Brain microvascular endothelial cell (primary cell): Measurements from ENCODE around the gene SRPK3.
A peak's percentile ranks its signal among the peaks of the same experiment; 100 is the strongest.

Source experiments
- DNase-seq: peaks from one replicate; pipeline ENCODE4 v3.0.0-alpha.2; 2020
- H3K27ac ChIP-seq: fragments of 250-450 bp; sonication (Bioruptor Pico); 2 replicates; pipeline ENCODE4 v1.5.1; 2020; ENCODE audit warnings: mild to moderate bottlenecking, moderate library complexity
- H3K27me3 ChIP-seq: fragments of 250-450 bp; sonication (Bioruptor Pico); replicated peaks from 2 replicates; pipeline ENCODE4 v1.5.1; 2020; ENCODE audit warnings: mild to moderate bottlenecking
- H3K36me3 ChIP-seq: fragments of 250-450 bp; sonication (Bioruptor Pico); replicated peaks from 2 replicates; pipeline ENCODE4 v1.5.1; 2020; ENCODE audit warnings: mild to moderate bottlenecking
- H3K4me3 ChIP-seq: 2 replicates; pipeline ENCODE4 v1.5.1; 2011; ENCODE audit warnings: low read depth, mild to moderate bottlenecking, control low read depth, low read length, moderate library complexity
- CTCF ChIP-seq: IDR thresholded peaks from 2 replicates; pipeline ENCODE4 v1.5.1; 2011; ENCODE audit warnings: low read depth, mild to moderate bottlenecking, moderate library complexity, low read length, control low read depth, inconsistent platforms; ENCODE audit errors: missing control alignments
- in situ Hi-C: cut with HindIII; loops from 2 replicates; pipeline ENCODE4 v1.10.0; 2017; ENCODE audit warnings: low sequenced_read_pairs, low pct_ligation_motif_present

Gene SRPK3

GRCh38 chrX:153827903-153828302 is 47.1 kb downstream of the SRPK3 start:
- in situ Hi-C loops = no loop called here
- no peak for TF ChIP-seq CTCF
- Histone ChIP-seq H3K27me3 (peaks cover 22% of the 10 kb centered on the region), H3K4me3 (no peak overlapping the region), H3K36me3 (no peaks in the 10 kb centered on the region), H3K27ac (no peak overlapping the region)
- no peak for DNase-seq

- Histone ChIP-seq H3K36me3 (no peaks in the 10 kb centered on the region), H3K27ac (no peak overlapping the region), H3K4me3 (no peak overlapping the region), H3K27me3 (peaks cover 22% of the 10 kb centered on the region)
- in situ Hi-C loops = no loop called here
- no peak for TF ChIP-seq CTCF
- DNase-seq = no peak
Observed at GRCh38 chrX:153828308-153828707, 47.5 kb downstream of the SRPK3 start.

GRCh38 chrX:153828723-153829548 is 48.1 kb downstream of the SRPK3 start:
- Histone ChIP-seq H3K27ac (no peak overlapping the region), H3K27me3 (peaks cover 22% of the 10 kb centered on the region), H3K4me3 (no peak overlapping the region), H3K36me3 (no peaks in the 10 kb centered on the region)
- DNase-seq = no peak
- peak; percentile 8 for TF ChIP-seq CTCF
- in situ Hi-C loops = no loop called here

- H3K4me3 ChIP-seq = no peak overlapping the region
- DNase-seq = no peak
- peaks cover 22% of the 10 kb centered on the region for H3K27me3 ChIP-seq
- no peak for TF ChIP-seq CTCF
- in situ Hi-C loops = no loop called here
- H3K36me3 ChIP-seq = no peaks in the 10 kb centered on the region
- no peak overlapping the region for H3K27ac ChIP-seq
Observed at GRCh38 chrX:153829549-153829798, 48.6 kb downstream of the SRPK3 start.

GRCh38 chrX:153829799-153830639 is 49.2 kb downstream of the SRPK3 start, which contains the start of gene PDZD4:
Gene PDZD4, minus strand, starts transcription at chrX:153830544. Its CDS starts 246 bp downstream, at chrX:153830298.
- Histone ChIP-seq H3K36me3 (no peaks in the 10 kb centered on the region), H3K27me3 (peaks cover 22% of the 10 kb centered on the region), H3K27ac (no peak within 1 kb of the TSS), H3K4me3 (no peak within 1 kb of the TSS)
- in situ Hi-C loops = no loop called here
- no peak for DNase-seq
- no peak for TF ChIP-seq CTCF
